OCI-LY1 (cell line): ENCODE data around the gene RRAGB.
"Not testable (repeated sequence)": the region's sequence is repeated elsewhere in the genome, so short reads cannot be mapped to it uniquely, and the experiment has no call there.

Experiments
- H2AFZ ChIP-seq: fragments of 200-600 bp; sonication (generic), shearing (Covaris generic); 2 replicates; pipeline ENCODE4 v1.6.0; 2014; ENCODE audit warnings: antibody characterized with exemption, mild to moderate bottlenecking, low read length
- H3F3A ChIP-seq: fragments of 200-600 bp; sonication (generic), shearing (Covaris generic); 2 replicates; pipeline ENCODE4 v1.6.0; 2014; ENCODE audit warnings: mild to moderate bottlenecking, antibody characterized with exemption, low read length, moderate library complexity; ENCODE audit not compliant: insufficient read depth
- H3K27ac ChIP-seq: fragments of 200-600 bp; sonication (generic); 2 replicates; pipeline ENCODE4 v1.5.1; 2014; ENCODE audit warnings: low read length, mixed run types, mild to moderate bottlenecking, low read depth; ENCODE audit not compliant: poor library complexity, severe bottlenecking
- H3K27me3 ChIP-seq: fragments of 200-600 bp; sonication (generic); 2 replicates; pipeline ENCODE4 v1.6.0; 2014; ENCODE audit warnings: antibody characterized with exemption, mild to moderate bottlenecking, low read length, moderate library complexity; ENCODE audit not compliant: insufficient read depth
- H3K36me3 ChIP-seq: fragments of 200-600 bp; sonication (generic); 2 replicates; pipeline ENCODE4 v1.6.1; 2014; ENCODE audit warnings: mild to moderate bottlenecking, antibody characterized with exemption, low read length, moderate library complexity, mixed read lengths; ENCODE audit not compliant: insufficient read depth
- H3K4me1 ChIP-seq: fragments of 200-600 bp; sonication (generic); 2 replicates; pipeline ENCODE4 v1.5.1; 2014; ENCODE audit warnings: mild to moderate bottlenecking, low read length, moderate library complexity; ENCODE audit not compliant: insufficient read depth, severe bottlenecking
- H3K4me2 ChIP-seq: fragments of 200-600 bp; sonication (generic), shearing (Covaris generic); 2 replicates; pipeline ENCODE4 v1.6.1; 2014; ENCODE audit warnings: low read length
- H3K4me3 ChIP-seq: fragments of 200-600 bp; sonication (generic); 2 replicates; pipeline ENCODE4 v1.5.1; 2014; ENCODE audit warnings: low read length, low read depth, mild to moderate bottlenecking, mixed read lengths; ENCODE audit not compliant: poor library complexity, severe bottlenecking
- H3K79me2 ChIP-seq: fragments of 200-600 bp; shearing (Covaris generic); 2 replicates; pipeline ENCODE4 v1.6.1; 2016; ENCODE audit warnings: mixed run types, low read length, mixed read lengths; ENCODE audit not compliant: insufficient read depth
- H3K9ac ChIP-seq: fragments of 200-600 bp; sonication (generic), shearing (Covaris generic); 2 replicates; pipeline ENCODE4 v1.6.1; 2014; ENCODE audit warnings: mild to moderate bottlenecking, low read length, mixed read lengths
- H3K9me2 ChIP-seq: fragments of 200-600 bp; sonication (generic), shearing (Covaris generic); 2 replicates; pipeline ENCODE4 v1.6.1; 2014; ENCODE audit warnings: low read depth, mild to moderate bottlenecking, low read length, mixed read lengths
- H3K9me3 ChIP-seq: fragments of 200-600 bp; shearing (Covaris generic); 2 replicates; pipeline ENCODE4 v1.6.1; 2014; ENCODE audit warnings: low read length, mixed read lengths
- H4K20me1 ChIP-seq: fragments of 200-600 bp; sonication (generic), shearing (Covaris generic); 2 replicates; pipeline ENCODE4 v1.6.0; 2016; ENCODE audit warnings: mild to moderate bottlenecking, low read length; ENCODE audit not compliant: insufficient read depth
- CTCF ChIP-seq: fragments of 200-600 bp; sonication (generic), shearing (Covaris generic); IDR thresholded peaks from 2 replicates; pipeline ENCODE4 v1.5.1; 2017; ENCODE audit warnings: mild to moderate bottlenecking, antibody characterized with exemption, low read length, moderate library complexity, mixed read lengths
- EZH2 ChIP-seq: fragments of 200-600 bp; sonication (generic), shearing (Covaris generic); IDR thresholded peaks from 2 replicates; pipeline ENCODE4 v1.8.0; 2017; ENCODE audit warnings: borderline replicate concordance, mixed run types, mild to moderate bottlenecking, antibody characterized with exemption, low read length, moderate library complexity, mixed read lengths

The RRAGB gene

GRCh38 chrX:55695227-55696018 is 22.1 kb upstream of the RRAGB start:
- Histone ChIP-seq H3F3A (no peaks in the 10 kb centered on the region), H3K27ac (no peak overlapping the region), H2AFZ (no peak overlapping the region), H3K9ac (no peak overlapping the region), H3K36me3 (no peaks in the 10 kb centered on the region), H3K4me3 (no peak overlapping the region), H3K4me2 (no peak overlapping the region), H3K27me3 (no peaks in the 10 kb centered on the region), H3K79me2 (no peaks in the 10 kb centered on the region), H3K4me1 (no peaks in the 10 kb centered on the region), H4K20me1 (no peaks in the 10 kb centered on the region), H3K9me2 (no peaks in the 10 kb centered on the region), H3K9me3 (no peaks in the 10 kb centered on the region)
- TF ChIP-seq EZH2 (no peak), CTCF (no peak)

- no peak overlapping the region for H2AFZ ChIP-seq
- H3K27me3 ChIP-seq = no peaks in the 10 kb centered on the region
- no peaks in the 10 kb centered on the region for H3K9me3 ChIP-seq
- no peaks in the 10 kb centered on the region for H3F3A ChIP-seq
- no peaks in the 10 kb centered on the region for H4K20me1 ChIP-seq
- no peaks in the 10 kb centered on the region for H3K79me2 ChIP-seq
- no peaks in the 10 kb centered on the region for H3K4me1 ChIP-seq
- no peaks in the 10 kb centered on the region for H3K36me3 ChIP-seq
- no peak overlapping the region for H3K4me2 ChIP-seq
- no peak overlapping the region for H3K27ac ChIP-seq
- no peak overlapping the region for H3K9ac ChIP-seq
- TF ChIP-seq CTCF (no peak), EZH2 (no peak)
- H3K9me2 ChIP-seq = no peaks in the 10 kb centered on the region
- H3K4me3 ChIP-seq = no peak overlapping the region
These were observed 20.2 kb upstream of the RRAGB start for GRCh38 chrX:55697381-55697780.

GRCh38 chrX:55702671-55703070 is 14.9 kb upstream of the RRAGB start:
- no peak overlapping the region for H3K27ac ChIP-seq
- no peaks in the 10 kb centered on the region for H3K27me3 ChIP-seq
- H3F3A ChIP-seq = no peaks in the 10 kb centered on the region
- H3K36me3 ChIP-seq = no peaks in the 10 kb centered on the region
- no peak overlapping the region for H3K4me2 ChIP-seq
- no peak overlapping the region for H3K9ac ChIP-seq
- no peaks in the 10 kb centered on the region for H3K4me1 ChIP-seq
- no peak overlapping the region for H3K4me3 ChIP-seq
- TF ChIP-seq CTCF (no peak), EZH2 (no peak)
- no peaks in the 10 kb centered on the region for H3K79me2 ChIP-seq
- H4K20me1 ChIP-seq = no peaks in the 10 kb centered on the region
- no peaks in the 10 kb centered on the region for H3K9me3 ChIP-seq
- no peaks in the 10 kb centered on the region for H3K9me2 ChIP-seq
- H2AFZ ChIP-seq = no peak overlapping the region

GRCh38 chrX:55703436-55703835 is 14.1 kb upstream of the RRAGB start:
- not testable (repeated sequence) for H3K4me3 ChIP-seq, H3F3A ChIP-seq, H2AFZ ChIP-seq, H3K4me2 ChIP-seq, H3K9me2 ChIP-seq, H3K27me3 ChIP-seq, H3K4me1 ChIP-seq, H3K79me2 ChIP-seq, H3K27ac ChIP-seq, H3K36me3 ChIP-seq, H4K20me1 ChIP-seq, H3K9me3 ChIP-seq, H3K9ac ChIP-seq

- not testable (repeated sequence) for H3K36me3 ChIP-seq, H3K4me1 ChIP-seq, H3K9me2 ChIP-seq, H3F3A ChIP-seq, H3K9me3 ChIP-seq, H3K27ac ChIP-seq, H3K79me2 ChIP-seq, H3K4me2 ChIP-seq, H3K27me3 ChIP-seq, H3K4me3 ChIP-seq, H3K9ac ChIP-seq, H2AFZ ChIP-seq, H4K20me1 ChIP-seq
These were observed 12.5 kb upstream of the RRAGB start for GRCh38 chrX:55705066-55705465.
